Keratinocyte (primary cell): Measurements from ENCODE around the gene CPA4. TPM values are rescaled to one million over a fixed set of nuclear protein-coding genes. Genes with fewer than 3 reads are reported as not detected.

Source experiments
- DNase-seq: peaks from one replicate; pipeline ENCODE4 v3.0.0-alpha.2; 2011; ENCODE audit warnings: low read depth, missing footprints, low spot score
- FAIRE-seq: peaks from 2 replicates; lab custom pipeline; 2011; peaks lifted over from hg19 to GRCh38; lab: Jason Lieb, UNC
- H2AFZ ChIP-seq: 2 replicates; pipeline ENCODE4 v1.6.0; 2012; ENCODE audit warnings: low read length, control low read depth, inconsistent platforms; ENCODE audit not compliant: control insufficient read depth
- H3K27ac ChIP-seq: 2 replicates; pipeline ENCODE4 v1.5.1; 2011; ENCODE audit warnings: low read length; ENCODE audit not compliant: control insufficient read depth, insufficient read depth
- H3K27me3 ChIP-seq: 3 replicates; pipeline ENCODE4 v1.6.0; 2011; ENCODE audit warnings: low read length; ENCODE audit not compliant: control insufficient read depth, insufficient read depth; ENCODE audit errors: extremely low read depth
- H3K36me3 ChIP-seq, 2 experiments: 2 replicates in 1 of 2; 3 replicates in 1 of 2; pipeline ENCODE4 v1.5.1; 2011; ENCODE audit warnings: low read length in 2 of 2, mild to moderate bottlenecking in 1 of 2; ENCODE audit not compliant: control insufficient read depth in 2 of 2, insufficient read depth in 2 of 2; ENCODE audit errors: extremely low read depth in 1 of 2
- H3K4me1 ChIP-seq: 3 replicates; pipeline ENCODE4 v1.5.1; 2011; ENCODE audit warnings: low read length; ENCODE audit not compliant: control insufficient read depth, insufficient read depth; ENCODE audit errors: extremely low read depth
- H3K4me2 ChIP-seq: 3 replicates; pipeline ENCODE4 v1.6.0; 2011; ENCODE audit warnings: low read depth, low read length; ENCODE audit not compliant: control insufficient read depth, insufficient read depth; ENCODE audit errors: extremely low read depth
- H3K4me3 ChIP-seq, 3 experiments: fragments of 200-600 bp in 1 of 3; sonication (generic) in 1 of 3; 2 replicates in 2 of 3; 3 replicates in 1 of 3; pipeline ENCODE4 v1.5.1; 2011 to 2016; ENCODE audit warnings: low read length in 3 of 3, mild to moderate bottlenecking in 3 of 3, control low read depth in 2 of 3, inconsistent platforms in 1 of 3, low read depth in 1 of 3, mixed read lengths in 1 of 3, mixed run types in 1 of 3, moderate library complexity in 1 of 3; ENCODE audit not compliant: control insufficient read depth in 2 of 3, insufficient read depth in 2 of 3; ENCODE audit errors: extremely low read depth in 1 of 3
- H3K79me2 ChIP-seq: 2 replicates; pipeline ENCODE4 v1.6.0; 2012; ENCODE audit warnings: low read length; ENCODE audit not compliant: control insufficient read depth, insufficient read depth
- H3K9ac ChIP-seq: 3 replicates; pipeline ENCODE4 v1.6.0; 2011; ENCODE audit warnings: low read length; ENCODE audit not compliant: control insufficient read depth, insufficient read depth; ENCODE audit errors: extremely low read depth
- H3K9me1 ChIP-seq: 3 replicates; pipeline ENCODE4 v1.6.0; 2011; ENCODE audit warnings: low read length; ENCODE audit not compliant: control insufficient read depth, insufficient read depth; ENCODE audit errors: extremely low read depth
- H3K9me3 ChIP-seq: 2 replicates; pipeline ENCODE4 v1.5.1; 2012; ENCODE audit warnings: low read depth, low read length; ENCODE audit not compliant: control insufficient read depth
- H4K20me1 ChIP-seq: 3 replicates; pipeline ENCODE4 v1.6.0; 2011; ENCODE audit warnings: low read length; ENCODE audit not compliant: control insufficient read depth, insufficient read depth; ENCODE audit errors: extremely low read depth
- CTCF ChIP-seq, 3 experiments: IDR thresholded peaks in 1 of 3; conservative IDR thresholded peaks in 1 of 3; optimal IDR thresholded peaks in 1 of 3; 2 replicates in 2 of 3; 3 replicates in 1 of 3; pipeline versions ENCODE3 to v1.5.1; 2011; ENCODE audit warnings: low read length in 3 of 3, mild to moderate bottlenecking in 3 of 3, moderate library complexity in 2 of 3, control low read depth in 1 of 3, inconsistent platforms in 1 of 3; ENCODE audit not compliant: insufficient read depth in 2 of 3; ENCODE audit errors: extremely low read depth in 1 of 3
- EZH2 ChIP-seq: IDR thresholded peaks from one replicate; pipeline ENCODE4 v1.6.1; 2012; ENCODE audit warnings: inconsistent platforms, mild to moderate bottlenecking, low read length, moderate library complexity
- dilution Hi-C: fragments of 300-500 bp; cut with MboI; formaldehyde crosslinking; loops from one replicate; pipeline ENCODE4 v1.7.0; 2020; ENCODE audit warnings: low sequenced_read_pairs; ENCODE audit not compliant: extremely low pct_ligation_motif_present
- polyA plus RNA-seq, 5 experiments: library from polyadenylated mRNA; depleted of rRNA in 3 of 5; stranded (reverse) in 3 of 5; stranded (forward) in 1 of 5; unstranded in 1 of 5; fragments of >200 nt; gene quantifications; 1 replicate in 1 of 5; 2 replicates in 3 of 5; 3 replicates in 1 of 5; pipeline versions ENCODE4 v1.2.1 to v1.2.3, GENCODE V29; 2011 to 2012; ENCODE audit warnings: missing spikeins in 2 of 5, low read depth in 1 of 5, low replicate concordance in 1 of 5

The CPA4 gene
- polyA plus RNA-seq, 1 donor (not counting 4 experiments of a cell fraction or from before 2014, with no cell fraction given): 248 TPM

- H2AFZ ChIP-seq: no peak overlapping the region
- no peak for FAIRE-seq
- dilution Hi-C loops: no loop called here
These were observed 36.7 kb downstream of the CPA4 start for GRCh38 chr7:130329681-130330080.

GRCh38 chr7:130332259-130333053 is 39.5 kb downstream of the CPA4 start:
- no peak overlapping the region for H3K27ac ChIP-seq
- TF ChIP-seq CTCF (optimal IDR thresholded peaks at IDR 0.05 in 1 of 3, IDR thresholded peaks at IDR 0.05 in 1 of 3, conservative IDR thresholded peaks at IDR 0.05 in 1 of 3; ENCODE audit: extremely low read depth in 1 of 3, insufficient read depth in 2 of 3, low read length in 3 of 3): no peak
- TF ChIP-seq EZH2: no peak
- H4K20me1 ChIP-seq: no peaks in the 10 kb centered on the region
- H3K4me2 ChIP-seq: no peak overlapping the region
- no peaks in the 10 kb centered on the region for H3K9me3 ChIP-seq
- no peak overlapping the region for H2AFZ ChIP-seq
- no peak overlapping the region for H3K4me3 ChIP-seq
- H3K9ac ChIP-seq: no peak overlapping the region
- H3K27me3 ChIP-seq: no peaks in the 10 kb centered on the region
- H3K79me2 ChIP-seq: no peaks in the 10 kb centered on the region
- no peaks in the 10 kb centered on the region for H3K4me1 ChIP-seq
- DNase-seq: no peak
- dilution Hi-C loops: no loop called here
- FAIRE-seq: no peak
- H3K36me3 ChIP-seq: no peaks in the 10 kb centered on the region
- H3K9me1 ChIP-seq: no peaks in the 10 kb centered on the region

More at GRCh38 chr7:130329681-130330080, 36.7 kb downstream of the CPA4 start:
- H3K27ac ChIP-seq: no peak overlapping the region
- H3K4me2 ChIP-seq: no peak overlapping the region
- H3K4me3 ChIP-seq: no peak overlapping the region
- no peak overlapping the region for H3K9ac ChIP-seq
- H3K4me1 ChIP-seq: no peaks in the 10 kb centered on the region
- H3K9me1 ChIP-seq: no peaks in the 10 kb centered on the region
- no peak for DNase-seq
- no peaks in the 10 kb centered on the region for H4K20me1 ChIP-seq
- TF ChIP-seq CTCF (optimal IDR thresholded peaks at IDR 0.05 in 1 of 3, IDR thresholded peaks at IDR 0.05 in 1 of 3, conservative IDR thresholded peaks at IDR 0.05 in 1 of 3; ENCODE audit: extremely low read depth in 1 of 3, insufficient read depth in 2 of 3, low read length in 3 of 3): no peak
- no peak for TF ChIP-seq EZH2
- H3K36me3 ChIP-seq: no peaks in the 10 kb centered on the region
- H3K79me2 ChIP-seq: no peaks in the 10 kb centered on the region
- no peaks in the 10 kb centered on the region for H3K27me3 ChIP-seq
- no peaks in the 10 kb centered on the region for H3K9me3 ChIP-seq
